WERI-Rb-1 (cell line): ENCODE measurements around the gene RPL39L.

Experiments
- DNase-seq: peaks from one replicate; pipeline ENCODE4 v3.0.0-alpha.2; 2020
- H3K27ac ChIP-seq: fragments of 250-450 bp; sonication (Bioruptor Pico); 2 replicates; pipeline ENCODE4 v1.5.1; 2020; ENCODE audit warnings: mild to moderate bottlenecking, moderate library complexity
- H3K27me3 ChIP-seq: fragments of 250-450 bp; sonication (Bioruptor Pico); 2 replicates; pipeline ENCODE4 v1.5.1; 2021; ENCODE audit warnings: mild to moderate bottlenecking, low read depth, moderate library complexity; ENCODE audit not compliant: insufficient read depth, severe bottlenecking
- H3K36me3 ChIP-seq: fragments of 250-450 bp; sonication (Bioruptor Pico); 2 replicates; pipeline ENCODE4 v1.5.1; 2020; ENCODE audit warnings: mild to moderate bottlenecking, moderate library complexity
- H3K4me3 ChIP-seq: 2 replicates; pipeline ENCODE4 v1.5.1; 2011; ENCODE audit warnings: low read depth, mild to moderate bottlenecking, control low read depth, low read length
- H3K9me3 ChIP-seq: fragments of 250-450 bp; sonication (Bioruptor Pico); 2 replicates; pipeline ENCODE4 v1.5.1; 2021; ENCODE audit warnings: mild to moderate bottlenecking, moderate library complexity; ENCODE audit not compliant: severe bottlenecking
- CTCF ChIP-seq: IDR thresholded peaks from 2 replicates; pipeline ENCODE4 v1.5.1; 2011; ENCODE audit warnings: low read depth, mild to moderate bottlenecking, control low read depth, inconsistent platforms, low read length

The RPL39L gene

GRCh38 chr3:187139126-187139894, at the start of gene RPL39L:
Gene RPL39L (minus strand): TSS chr3:187139496. CDS start chr3:187121300, 18,196 bp downstream.
- no peak within 1 kb of the TSS for H3K4me3 ChIP-seq
- DNase-seq, result no peak
- no peaks in the 10 kb centered on the region for H3K36me3 ChIP-seq
- H3K9me3 ChIP-seq, result no peaks in the 10 kb centered on the region
- H3K27me3 ChIP-seq, result no peaks in the 10 kb centered on the region
- peak; percentile 32; the same call in 1 of the 2 replicates for TF ChIP-seq CTCF
- no peak within 1 kb of the TSS for H3K27ac ChIP-seq

- DNase-seq, result no peak
- no peaks in the 10 kb centered on the region for H3K36me3 ChIP-seq
- no peak overlapping the region for H3K4me3 ChIP-seq
- H3K9me3 ChIP-seq, result no peaks in the 10 kb centered on the region
- H3K27ac ChIP-seq, result no peak overlapping the region
- H3K27me3 ChIP-seq, result no peaks in the 10 kb centered on the region
- no peak for TF ChIP-seq CTCF
Measured at GRCh38 chr3:187188931-187189330, 49.6 kb upstream of the RPL39L start.

- no peaks in the 10 kb centered on the region for H3K9me3 ChIP-seq
- TF ChIP-seq CTCF, result no peak
- no peak overlapping the region for H3K4me3 ChIP-seq
- no peak for DNase-seq
- H3K36me3 ChIP-seq, result no peaks in the 10 kb centered on the region
- no peak overlapping the region for H3K27ac ChIP-seq
- H3K27me3 ChIP-seq, result no peaks in the 10 kb centered on the region
Measured at GRCh38 chr3:187186801-187187421, 47.6 kb upstream of the RPL39L start.

- H3K9me3 ChIP-seq, result no peaks in the 10 kb centered on the region
- H3K36me3 ChIP-seq, result no peaks in the 10 kb centered on the region
- no peak overlapping the region for H3K27ac ChIP-seq
- TF ChIP-seq CTCF, result no peak
- DNase-seq, result no peak
- no peak overlapping the region for H3K4me3 ChIP-seq
- no peaks in the 10 kb centered on the region for H3K27me3 ChIP-seq
Measured at GRCh38 chr3:187186375-187186774, 47.1 kb upstream of the RPL39L start.

GRCh38 chr3:187185759-187186158, 46.5 kb upstream of the RPL39L start:
- H3K4me3 ChIP-seq, result no peak overlapping the region

More at GRCh38 chr3:187185759-187186158, 46.5 kb upstream of the RPL39L start:
- Histone ChIP-seq H3K9me3 (no peaks in the 10 kb centered on the region), H3K36me3 (no peaks in the 10 kb centered on the region), H3K27me3 (no peaks in the 10 kb centered on the region), H3K27ac (no peak overlapping the region)
- DNase-seq, result no peak
- TF ChIP-seq CTCF, result no peak
